Fibroblast of skin of scalp (primary cell): ENCODE results near the gene NDUFS3.
"Not testable (repeated sequence)": the region's sequence is repeated elsewhere in the genome, so short reads cannot be mapped to it uniquely, and the experiment has no call there.

Experiments used
- DNase-seq: peaks from one replicate; pipeline ENCODE4 v3.0.0-alpha.2; 2013

NDUFS3 gene

DNA sequence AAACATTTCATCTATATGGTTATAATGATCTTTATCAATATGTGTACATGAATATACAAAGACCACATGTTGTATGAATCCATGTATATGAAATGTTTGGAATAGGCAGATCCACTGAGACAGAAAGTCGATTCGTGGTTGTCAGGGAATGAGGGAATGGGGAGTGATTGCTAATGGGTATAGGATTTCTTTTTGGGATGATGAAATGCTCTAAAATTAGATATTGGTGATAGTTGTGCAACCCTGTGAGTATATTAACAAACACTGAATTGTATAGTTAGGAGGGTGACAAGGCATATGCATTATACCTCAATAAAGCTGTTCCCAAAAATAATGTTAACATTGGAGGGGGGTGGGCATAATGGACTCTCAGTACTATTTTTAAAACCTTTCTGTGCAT is 18.4 kb upstream of the NDUFS3 start:
- peak; percentile 41 for DNase-seq

DNA sequence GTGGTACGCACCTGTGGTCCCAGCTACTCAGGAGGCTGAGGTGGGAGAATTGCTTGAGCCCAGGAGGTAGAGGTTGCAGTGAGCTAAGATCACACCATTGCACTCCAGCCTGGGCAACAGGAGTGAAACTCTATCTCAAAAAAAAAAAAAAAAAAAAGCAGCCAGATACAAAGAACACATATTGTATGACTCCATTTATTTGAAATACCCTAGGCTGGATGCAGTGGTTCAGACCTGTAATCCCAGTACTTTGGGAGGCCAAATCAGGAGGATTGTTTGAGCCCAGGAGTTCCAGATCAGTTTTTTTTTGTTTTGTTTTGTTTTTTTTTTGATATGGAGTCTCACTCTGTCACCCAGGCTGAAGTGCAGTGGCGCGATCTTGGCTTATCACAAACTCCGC is 16.5 kb upstream of the NDUFS3 start:
- not testable (repeated sequence) for DNase-seq

- not testable (repeated sequence) for DNase-seq
These were observed 14.5 kb upstream of the NDUFS3 start for GRCh38 chr11:47564366-47564765.

GRCh38 chr11:47564933-47565339 is 13.9 kb upstream of the NDUFS3 start:
- no peak for DNase-seq

DNA sequence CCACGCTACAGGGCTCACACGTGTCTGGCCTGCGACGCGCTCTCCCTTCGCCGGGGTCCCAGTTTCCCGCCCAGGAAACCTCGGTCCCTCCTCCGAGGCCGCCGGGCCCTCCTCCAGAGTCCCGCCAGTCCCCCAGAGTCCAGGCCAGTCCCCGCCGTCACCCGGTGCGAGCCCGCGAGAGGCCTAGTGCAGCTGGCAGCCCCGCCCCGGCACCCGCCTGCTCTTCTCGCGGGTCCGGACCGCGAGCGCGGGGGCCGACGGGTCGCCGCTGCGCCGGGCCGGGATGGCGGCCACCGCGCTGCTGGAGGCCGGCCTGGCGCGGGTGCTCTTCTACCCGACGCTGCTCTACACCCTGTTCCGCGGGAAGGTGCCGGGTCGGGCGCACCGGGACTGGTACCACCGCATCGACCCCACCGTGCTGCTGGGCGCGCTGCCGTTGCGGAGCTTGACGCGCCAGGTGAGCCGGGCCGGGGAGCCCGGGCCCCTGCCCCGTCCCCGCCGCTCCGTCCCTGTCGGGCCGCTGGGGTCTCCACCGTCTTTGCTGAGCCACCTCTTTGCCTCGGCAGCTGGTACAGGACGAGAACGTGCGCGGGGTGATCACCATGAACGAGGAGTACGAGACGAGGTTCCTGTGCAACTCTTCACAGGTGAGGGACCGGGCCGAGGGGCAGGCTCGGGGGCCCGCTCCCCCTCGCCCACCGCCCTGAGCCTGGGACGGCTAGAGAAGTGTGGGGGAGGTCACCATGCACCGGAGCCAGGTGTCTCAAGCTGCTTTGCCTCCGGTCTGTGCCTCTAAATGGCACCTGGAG is 13.3 kb upstream of the NDUFS3 start, which contains the start of gene PTPMT1:
TSS of gene PTPMT1 (plus strand) at position 260 of the 809 bp plus-strand sequence. CDS start at position 284, 24 bp downstream.
- DNase-seq, result peak; percentile 84

DNA sequence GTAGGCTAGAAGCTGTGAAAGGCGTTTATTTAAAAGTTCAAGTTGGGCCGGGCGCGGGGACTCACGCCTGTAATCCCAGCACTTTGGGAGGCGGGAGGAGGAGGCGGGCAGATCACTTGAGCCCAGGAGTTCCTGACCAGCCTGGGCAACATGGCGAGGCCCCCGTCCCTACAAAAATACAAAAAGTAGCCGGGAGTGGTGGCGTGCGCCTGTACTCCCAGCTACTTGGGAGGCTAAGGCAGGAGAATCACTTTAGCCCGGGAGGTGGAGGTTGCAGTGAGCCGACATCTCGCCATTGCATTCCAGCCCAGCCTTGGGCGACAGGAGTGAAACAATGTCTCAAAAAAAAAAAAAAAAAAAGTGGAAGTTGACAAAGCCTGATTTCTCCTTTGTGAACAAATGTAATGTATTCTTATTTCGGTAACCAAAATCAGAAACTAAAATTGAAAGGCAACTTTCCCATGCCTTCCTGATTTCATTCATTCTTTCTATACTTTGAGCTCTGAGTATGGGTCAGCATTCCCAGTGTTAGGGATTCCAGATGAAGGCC is 12.7 kb upstream of the NDUFS3 start:
- no peak for DNase-seq

DNA sequence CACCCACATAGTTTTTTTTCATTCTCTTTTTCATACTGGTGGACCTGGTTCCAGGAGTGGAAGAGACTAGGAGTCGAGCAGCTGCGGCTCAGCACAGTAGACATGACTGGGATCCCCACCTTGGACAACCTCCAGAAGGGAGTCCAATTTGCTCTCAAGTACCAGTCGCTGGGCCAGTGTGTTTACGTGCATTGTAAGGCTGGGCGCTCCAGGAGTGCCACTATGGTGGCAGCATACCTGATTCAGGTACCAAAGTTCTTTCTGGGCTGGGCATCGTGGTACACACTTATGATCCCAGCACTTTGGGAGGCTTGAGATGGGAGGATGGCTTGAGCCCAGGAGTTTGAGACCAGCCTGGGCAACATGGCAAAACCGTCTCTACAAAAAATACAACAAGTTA is 9.2 kb upstream of the NDUFS3 start:
- DNase-seq, result no peak

DNA sequence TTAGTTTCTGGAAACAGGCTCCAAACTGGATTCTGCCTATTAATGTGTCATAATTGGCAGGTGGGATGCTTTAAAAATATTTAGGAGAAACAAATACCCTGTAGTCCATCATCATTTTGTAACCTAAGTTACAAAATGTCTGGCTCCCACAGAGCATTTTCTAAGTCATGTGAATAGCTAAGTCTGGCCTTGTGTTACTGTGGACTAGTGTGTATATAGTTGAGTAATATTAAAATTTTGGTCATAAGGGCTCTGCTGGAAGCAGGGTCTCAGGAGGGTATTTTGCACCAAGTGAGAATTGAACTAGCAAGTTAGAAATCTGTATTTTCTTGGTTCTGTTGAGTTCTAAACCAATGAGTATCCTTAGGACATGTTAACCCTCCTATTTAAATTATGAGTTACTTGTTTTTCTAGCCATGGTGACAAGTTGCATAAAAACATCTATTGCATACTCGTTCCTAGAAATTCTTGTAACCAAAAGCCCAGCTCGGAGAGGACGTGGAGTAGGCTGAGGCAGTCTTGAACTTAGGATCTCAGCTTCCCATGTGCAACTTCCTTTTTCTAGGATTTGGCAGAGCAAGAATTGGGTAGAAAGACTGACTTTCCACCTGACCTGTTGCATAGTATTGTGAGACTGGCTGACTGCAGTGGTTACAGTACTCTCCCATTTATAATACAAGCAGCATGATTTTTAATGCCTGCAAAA is 8.1 kb upstream of the NDUFS3 start:
- DNase-seq, result no peak

GRCh38 chr11:47571357-47571729 is 7.5 kb upstream of the NDUFS3 start:
- DNase-seq, result no peak

DNA sequence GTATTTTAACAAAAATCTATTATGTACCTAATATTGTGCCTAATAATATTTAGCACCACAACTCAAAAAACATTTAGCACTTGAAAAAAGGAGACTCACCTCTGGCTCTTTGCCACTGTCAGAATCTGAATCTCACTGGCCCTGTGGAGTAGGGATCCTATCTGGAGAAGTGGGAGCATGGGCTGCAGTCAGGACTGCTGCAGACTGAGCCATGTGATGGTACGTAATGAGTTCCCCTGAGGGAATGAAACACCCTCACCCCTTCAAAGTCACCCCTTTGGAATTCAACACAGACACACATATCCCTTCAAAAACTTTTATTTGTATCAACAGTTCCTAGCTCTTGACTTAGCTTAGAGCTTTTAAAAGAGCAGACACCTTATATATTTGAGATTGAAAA is 7.0 kb upstream of the NDUFS3 start:
- peak; percentile 43 for DNase-seq

- DNase-seq, result no peak
These were observed 6.1 kb upstream of the NDUFS3 start for GRCh38 chr11:47572715-47573255.

GRCh38 chr11:47573321-47573720 is 5.6 kb upstream of the NDUFS3 start:
- DNase-seq, result no peak

DNA sequence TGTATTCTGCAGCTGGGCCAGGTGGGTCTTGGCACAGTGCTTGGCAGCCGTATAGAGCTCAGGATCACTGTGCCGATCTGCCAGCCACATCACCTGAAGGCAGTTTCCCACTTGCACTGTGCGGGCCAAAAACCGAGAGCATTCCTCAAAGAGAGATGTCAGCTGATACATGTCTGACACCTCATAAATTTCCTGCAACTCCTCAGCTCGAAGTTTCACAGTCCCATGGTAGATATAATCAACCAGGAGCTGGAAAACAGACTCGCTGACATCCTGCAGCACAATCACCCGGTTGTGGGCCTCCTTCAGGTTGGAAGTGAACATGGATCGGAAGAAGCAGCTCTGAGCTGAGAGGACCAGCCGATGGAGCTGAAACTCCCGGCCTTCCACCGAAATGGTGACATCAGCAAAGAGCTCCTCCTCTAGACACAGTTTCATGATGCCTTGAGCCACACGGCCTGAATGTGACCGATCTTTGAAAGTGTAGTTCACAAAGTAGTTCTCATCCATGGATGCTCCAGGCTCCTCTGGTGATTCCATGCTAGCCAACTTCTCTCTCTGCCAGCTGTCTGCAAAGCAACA is 1.3 kb upstream of the NDUFS3 start:
- no peak for DNase-seq

DNA sequence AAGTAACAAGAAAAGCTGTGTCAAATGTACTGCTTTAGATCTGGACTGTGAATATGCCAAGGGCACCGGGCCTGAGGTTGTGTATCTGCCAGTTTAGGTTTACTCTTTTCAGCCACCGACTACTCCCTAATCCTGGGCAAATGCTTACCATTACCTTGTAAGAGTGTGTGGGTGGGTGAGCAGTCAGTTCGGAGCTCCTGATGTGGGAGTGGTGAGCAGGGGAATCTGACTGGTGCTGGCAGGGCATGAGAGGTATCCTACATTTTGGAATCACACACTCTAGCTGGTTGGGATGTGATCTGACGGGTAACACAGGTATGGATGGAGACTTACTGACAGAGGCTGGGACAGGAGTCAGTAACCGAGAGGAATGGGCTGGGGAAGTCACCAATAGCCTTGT is 5.0 kb downstream of the NDUFS3 start:
- DNase-seq, result no peak

DNA sequence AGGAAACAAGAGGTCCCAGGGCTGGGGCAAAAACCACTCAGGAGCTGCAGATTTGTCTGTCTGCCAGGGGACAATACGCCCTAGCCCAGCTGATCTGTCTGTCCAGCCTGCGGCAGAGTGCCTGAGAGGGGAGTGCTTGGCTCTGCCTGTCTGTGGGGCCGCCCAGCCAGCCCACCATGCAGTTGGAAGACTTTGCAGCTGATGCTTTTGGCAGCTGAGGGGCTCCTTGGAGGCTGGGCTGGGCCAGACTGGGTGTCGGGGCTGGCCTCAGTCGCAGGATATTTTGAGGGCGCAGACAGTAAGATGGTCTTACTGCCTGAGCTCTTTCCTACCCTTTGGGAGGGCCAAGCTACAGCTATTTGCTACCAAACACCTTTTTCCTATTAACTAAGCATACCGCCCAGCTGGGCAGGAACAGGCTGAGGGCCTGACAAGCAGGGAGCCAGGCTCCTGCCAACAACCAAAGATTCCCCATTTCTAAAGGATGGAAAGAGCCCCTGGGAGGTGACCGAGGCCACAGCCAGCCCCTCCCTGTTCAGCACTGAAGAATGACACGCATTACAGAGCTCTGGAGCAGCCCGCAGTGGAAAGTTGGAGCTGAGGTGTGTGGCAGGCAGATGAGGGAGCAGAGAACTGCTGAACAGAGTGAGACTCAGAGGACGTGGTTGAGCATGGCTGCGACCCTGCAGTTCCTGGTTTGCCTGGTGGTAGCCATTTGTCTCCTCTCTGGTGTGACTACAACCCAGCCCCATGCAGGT is 7.4 kb downstream of the NDUFS3 start, which contains the start of gene FAM180B:
TSS of gene FAM180B (plus strand) at position 581 of the 758 bp plus-strand sequence. CDS start at position 672, 91 bp downstream.
- no peak for DNase-seq

GRCh38 chr11:47587039-47587716 is 8.3 kb downstream of the NDUFS3 start:
- no peak for DNase-seq

GRCh38 chr11:47587723-47588326 is 9.0 kb downstream of the NDUFS3 start:
- no peak for DNase-seq

DNA sequence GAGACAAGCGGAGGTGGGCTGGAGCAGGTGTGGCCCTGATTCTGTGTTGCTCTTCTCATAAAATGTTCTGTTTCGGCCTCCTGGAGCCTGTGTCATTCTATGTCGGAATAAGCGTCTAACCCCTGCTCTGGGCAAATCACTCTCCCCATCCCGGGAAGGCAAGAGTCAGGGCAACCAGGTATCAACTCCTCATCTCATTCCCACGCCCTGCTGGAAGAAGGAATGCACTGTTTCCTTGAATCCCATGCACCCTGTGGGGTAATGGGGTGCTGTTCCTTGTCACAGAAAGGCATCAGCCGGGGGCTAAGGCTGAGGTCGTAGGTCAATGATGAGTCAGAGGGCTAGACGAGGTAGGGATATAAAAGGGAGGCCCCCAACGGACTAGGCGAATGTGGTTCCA is 10.2 kb downstream of the NDUFS3 start:
- no peak for DNase-seq

DNA sequence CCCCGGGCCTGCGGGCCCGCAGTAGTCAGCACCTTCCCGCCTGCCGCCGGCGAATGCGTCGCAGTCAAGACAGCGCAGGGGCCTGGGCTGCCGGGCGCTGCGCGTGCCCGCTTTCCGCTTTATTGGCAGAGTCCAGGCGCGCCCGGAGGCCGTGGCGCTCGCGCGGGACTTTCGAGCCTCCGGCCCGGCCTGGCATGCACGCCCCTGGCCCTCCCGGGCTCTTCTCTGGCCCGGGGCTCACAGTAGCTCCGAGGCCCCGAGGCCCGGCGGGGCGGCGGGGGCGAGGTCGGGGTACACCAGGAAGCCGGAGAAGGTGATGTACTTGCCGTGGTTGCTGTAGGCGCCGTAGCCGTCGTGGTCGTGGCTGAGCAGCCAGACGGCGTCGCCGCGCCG is 10.7 kb downstream of the NDUFS3 start:
- no peak for DNase-seq

DNA sequence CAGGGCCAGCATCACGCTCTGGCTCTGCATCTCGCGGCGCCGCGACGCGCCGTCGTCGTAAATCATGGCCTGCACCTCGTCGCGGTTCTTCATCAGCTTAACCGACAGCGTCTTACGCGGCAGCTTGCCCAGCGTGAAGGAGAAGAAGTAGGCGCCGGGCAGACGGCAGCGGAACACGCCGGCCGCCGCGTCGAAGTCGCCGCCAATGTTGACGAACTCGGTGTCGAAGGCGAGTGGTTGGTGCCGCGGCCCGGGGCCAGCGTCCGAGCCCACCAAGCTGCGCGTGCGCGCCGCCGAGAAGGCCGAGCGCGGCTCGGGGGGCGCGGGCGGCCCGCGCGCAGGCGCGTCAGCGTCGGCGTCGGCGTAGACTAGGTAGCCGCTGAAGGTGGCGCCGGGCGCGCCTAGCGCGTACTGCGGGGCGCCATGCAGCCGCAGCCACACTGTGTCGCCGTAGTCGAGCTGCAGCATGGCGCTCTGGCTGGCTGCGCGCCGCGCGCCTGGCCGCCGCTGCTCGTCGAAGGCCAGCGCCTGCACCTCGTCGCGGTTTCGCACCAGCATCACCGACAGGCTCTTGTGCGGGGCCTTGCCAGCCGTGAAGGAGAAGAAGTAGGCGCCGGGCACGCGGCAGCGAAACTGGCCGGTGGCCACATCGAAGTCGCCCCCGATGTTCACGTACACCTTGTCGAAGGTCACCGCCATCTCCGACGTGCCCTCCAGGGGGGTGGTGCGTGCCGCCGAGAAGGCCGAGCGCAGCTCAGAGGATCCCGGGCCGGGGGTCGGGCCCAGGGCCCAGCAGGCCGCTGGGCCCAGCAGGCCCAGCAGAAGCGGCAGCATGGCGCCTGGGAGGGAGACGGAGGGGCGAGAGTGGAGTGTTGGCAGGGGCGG is 11.3 kb downstream of the NDUFS3 start:
- DNase-seq, result peak; percentile 38
